Esophagus (tissue), 2 donors: ENCODE measurements around the gene BRMS1L. TPM values are rescaled to one million over a fixed set of nuclear protein-coding genes. Genes with fewer than 3 reads are reported as not detected.
"Not testable (repeated sequence)": the region's sequence is repeated elsewhere in the genome, so short reads cannot be mapped to it uniquely, and the experiment has no call there.

Experiments used
- H3K27ac ChIP-seq, 2 donors: one replicate each; pipeline ENCODE4 v1.5.1; 2013; ENCODE audit warnings: low read depth in 2 of 2, mild to moderate bottlenecking in 2 of 2, inconsistent platforms in 1 of 2, low read length in 1 of 2, moderate library complexity in 1 of 2
- H3K27me3 ChIP-seq, 2 donors: one replicate each; pipeline ENCODE4 v1.6.1; 2013; ENCODE audit warnings: low read length in 2 of 2, control low read depth in 1 of 2, mild to moderate bottlenecking in 1 of 2; ENCODE audit not compliant: insufficient read depth in 2 of 2, control insufficient read depth in 1 of 2
- H3K36me3 ChIP-seq, 2 donors: one replicate each; pipeline ENCODE4 v1.6.1; 2013; ENCODE audit warnings: low read length in 1 of 2; ENCODE audit not compliant: control insufficient read depth in 2 of 2, insufficient read depth in 2 of 2
- H3K4me1 ChIP-seq, 2 donors: one replicate each; pipeline ENCODE4 v1.6.1; 2013; ENCODE audit warnings: low read length in 1 of 2; ENCODE audit not compliant: control insufficient read depth in 2 of 2, insufficient read depth in 2 of 2
- H3K4me3 ChIP-seq, 2 donors: one replicate each; pipeline ENCODE4 v1.5.1; 2013; ENCODE audit warnings: low read length in 2 of 2, mild to moderate bottlenecking in 2 of 2, low read depth in 1 of 2, moderate library complexity in 1 of 2
- H3K9me3 ChIP-seq, 2 donors: one replicate each; pipeline ENCODE4 v1.6.1; 2013; ENCODE audit warnings: mild to moderate bottlenecking in 2 of 2, low read depth in 1 of 2, low read length in 1 of 2, moderate library complexity in 1 of 2; ENCODE audit not compliant: control insufficient read depth in 2 of 2, insufficient read depth in 1 of 2
- WGBS, 2 donors: extraction: QIAGEN DNeasy Blood & Tissue Kit; methylation state at CpG; one replicate each; pipeline ENCODE4 v1.1.7; 2013; 5-methylcytosine and 5-hydroxymethylcytosine counted together
- polyA plus RNA-seq, 2 donors: library from polyadenylated mRNA; stranded (reverse); fragments of 200-250 nt; gene quantifications; one replicate each; pipeline ENCODE4 v1.2.3, GENCODE V29; 2013
- donor health status: healthy with polysubstance abuse.
- donor health status: Bipolar disorder and iron deficiency.

The BRMS1L gene
- polyA plus RNA-seq, 2 donors = 2.6 to 5.7 TPM

GRCh38 chr14:35842245-35842644, 16.1 kb downstream of the BRMS1L start:
- H3K36me3 ChIP-seq = not testable (repeated sequence)

GRCh38 chr14:35844494-35844893, 18.4 kb downstream of the BRMS1L start:
- H3K9me3 ChIP-seq = no peaks in the 10 kb centered on the region
- H3K4me3 ChIP-seq = no peak overlapping the region
- H3K27ac ChIP-seq = no peak overlapping the region
- H3K4me1 ChIP-seq = no peaks in the 10 kb centered on the region
- H3K27me3 ChIP-seq = no peaks in the 10 kb centered on the region
- peaks cover 0 to 2% of the 10 kb centered on the region in 2 donors for H3K36me3 ChIP-seq
- WGBS, 2 donors = 98 to 99% methylated on average over 8 of the region's 8 CpGs

More at GRCh38 chr14:35842245-35842644, 16.1 kb downstream of the BRMS1L start:
- H3K4me1 ChIP-seq, H3K9me3 ChIP-seq, H3K27me3 ChIP-seq, H3K27ac ChIP-seq, H3K4me3 ChIP-seq: not testable (repeated sequence)
- WGBS, 2 donors = 96% methylated on average over 2 of the region's 2 CpGs

GRCh38 chr14:35847636-35848035, 21.5 kb downstream of the BRMS1L start:
- H3K36me3 ChIP-seq = peaks cover 0 to 2% of the 10 kb centered on the region in 2 donors
- H3K4me3 ChIP-seq = no peak overlapping the region
- no peaks in the 10 kb centered on the region for H3K27me3 ChIP-seq
- no peak overlapping the region for H3K27ac ChIP-seq
- no peaks in the 10 kb centered on the region for H3K9me3 ChIP-seq
- 91 to 96% methylated on average over 2 of the region's 2 CpGs for WGBS, 2 donors
- no peaks in the 10 kb centered on the region for H3K4me1 ChIP-seq

- H3K4me1 ChIP-seq = no peaks in the 10 kb centered on the region
- 78 to 79% methylated on average over 1 of the region's 1 CpG for WGBS, 2 donors
- no peaks in the 10 kb centered on the region for H3K36me3 ChIP-seq
- no peak overlapping the region for H3K4me3 ChIP-seq
- no peak overlapping the region for H3K27ac ChIP-seq
- no peaks in the 10 kb centered on the region for H3K27me3 ChIP-seq
- H3K9me3 ChIP-seq = no peaks in the 10 kb centered on the region
These were observed 23.0 kb downstream of the BRMS1L start for GRCh38 chr14:35849122-35849521.

GRCh38 chr14:35851823-35852222, 25.7 kb downstream of the BRMS1L start:
- Histone ChIP-seq H3K36me3 (no peaks in the 10 kb centered on the region), H3K27ac (no peak overlapping the region), H3K4me1 (no peaks in the 10 kb centered on the region), H3K9me3 (no peaks in the 10 kb centered on the region), H3K27me3 (no peaks in the 10 kb centered on the region), H3K4me3 (no peak overlapping the region)
- WGBS, 2 donors = 96 to 97% methylated on average over 3 of the region's 3 CpGs

GRCh38 chr14:35853225-35853624, 27.1 kb downstream of the BRMS1L start:
- no peaks in the 10 kb centered on the region for H3K36me3 ChIP-seq
- WGBS, 2 donors = 95 to 100% methylated on average over 2 of the region's 2 CpGs
- no peaks in the 10 kb centered on the region for H3K27me3 ChIP-seq
- no peak overlapping the region for H3K27ac ChIP-seq
- no peaks in the 10 kb centered on the region for H3K4me1 ChIP-seq
- no peak overlapping the region for H3K4me3 ChIP-seq
- H3K9me3 ChIP-seq = no peaks in the 10 kb centered on the region

- H3K9me3 ChIP-seq = no peaks in the 10 kb centered on the region
- 80 to 90% methylated on average over 1 of the region's 1 CpG for WGBS, 2 donors
- H3K4me1 ChIP-seq = no peaks in the 10 kb centered on the region
- H3K4me3 ChIP-seq = no peak overlapping the region
- no peaks in the 10 kb centered on the region for H3K36me3 ChIP-seq
- H3K27me3 ChIP-seq = no peaks in the 10 kb centered on the region
- no peak overlapping the region for H3K27ac ChIP-seq
These were observed 28.6 kb downstream of the BRMS1L start for GRCh38 chr14:35854696-35855270.

- Histone ChIP-seq H3K27ac (no peak overlapping the region), H3K9me3 (no peaks in the 10 kb centered on the region), H3K36me3 (no peaks in the 10 kb centered on the region), H3K27me3 (no peaks in the 10 kb centered on the region), H3K4me1 (no peaks in the 10 kb centered on the region), H3K4me3 (no peak overlapping the region)
- 57 to 66% methylated on average over 6 of the region's 6 CpGs for WGBS, 2 donors
These were observed 29.8 kb downstream of the BRMS1L start for GRCh38 chr14:35855876-35856481.

- Histone ChIP-seq H3K4me1 (no peaks in the 10 kb centered on the region), H3K27me3 (no peaks in the 10 kb centered on the region), H3K4me3 (no peak overlapping the region), H3K9me3 (no peaks in the 10 kb centered on the region), H3K36me3 (peaks cover 0 to 3% of the 10 kb centered on the region in 2 donors), H3K27ac (peak overlapping the region in 1 of 2 donors; percentile 46)
- WGBS, 2 donors = 72 to 79% methylated on average over 7 of the region's 7 CpGs
These were observed 32.5 kb downstream of the BRMS1L start for GRCh38 chr14:35858521-35859209.
